A549 (cell line): ENCODE measurements around the gene CYSRT1.

Experiments used
- CTCF ChIP-seq: fragments of >200 bp; sonication (Bioruptor Twin); formaldehyde crosslinking; IDR thresholded peaks from 3 replicates; pipeline ENCODE4 v1.5.1; 2016
- POLR2A ChIP-seq: IDR thresholded peaks from 2 replicates; pipeline ENCODE4 v1.6.1; 2012; ENCODE audit warnings: mild to moderate bottlenecking, low read length
- RFX5 ChIP-seq: fragments of 450-650 bp; IDR thresholded peaks from 2 replicates; pipeline ENCODE4 v1.7.1; 2014; ENCODE audit warnings: antibody characterized with exemption, mild to moderate bottlenecking, moderate library complexity

- TF ChIP-seq CTCF = peak; percentile 11; the same call in 1 of the 3 replicates
- no peak for TF ChIP-seq RFX5
- no peak for TF ChIP-seq POLR2A
These were observed 11.6 kb upstream of the CYSRT1 start for GRCh38 chr9:137213160-137214060.
